Glomerular endothelial cell (primary cell): Measurements from ENCODE around the gene EPN3. TPM values are rescaled to one million over a fixed set of nuclear protein-coding genes. Genes with fewer than 3 reads are reported as not detected.
A peak's percentile ranks its signal among the peaks of the same experiment; 100 is the strongest.

Experiments
- DNase-seq: peaks from one replicate; pipeline ENCODE4 v3.0.0-alpha.2; 2011; ENCODE audit warnings: low read depth, low spot score; ENCODE audit errors: extremely low read depth
- total RNA-seq: library from RNA; depleted of rRNA; stranded (reverse); fragments of >200 nt; gene quantifications from 2 replicates; pipeline ENCODE4 v1.2.3, GENCODE V29; 2015

Gene EPN3
- total RNA-seq, 1 donor from 2014 or later, result 0.23 TPM

DNA sequence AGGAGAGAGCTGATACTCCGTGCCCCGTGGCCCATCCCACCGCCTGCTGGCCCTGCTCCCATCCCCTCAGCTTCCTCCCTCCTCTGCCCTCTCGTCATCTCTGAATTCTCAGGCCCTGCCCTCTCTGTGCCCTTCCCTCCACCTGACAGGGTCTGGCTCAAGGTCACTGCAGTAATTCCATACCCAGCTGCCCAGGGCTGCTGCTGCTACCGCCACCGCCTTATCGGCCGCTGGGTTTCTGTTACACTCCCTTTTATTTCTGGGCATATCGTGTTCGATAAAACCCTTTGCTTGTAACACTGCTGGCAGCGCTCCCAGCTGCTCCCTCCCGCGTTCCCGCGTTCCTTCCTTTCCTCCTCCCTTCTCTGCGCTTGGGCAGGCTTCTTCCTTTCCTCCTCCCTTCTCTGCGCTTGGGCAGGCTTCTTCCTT is 1.2 kb downstream of the EPN3 start:
- DNase-seq, result no peak

- no peak for DNase-seq
Measured at GRCh38 chr17:50534222-50534978, 1.9 kb downstream of the EPN3 start.

DNA sequence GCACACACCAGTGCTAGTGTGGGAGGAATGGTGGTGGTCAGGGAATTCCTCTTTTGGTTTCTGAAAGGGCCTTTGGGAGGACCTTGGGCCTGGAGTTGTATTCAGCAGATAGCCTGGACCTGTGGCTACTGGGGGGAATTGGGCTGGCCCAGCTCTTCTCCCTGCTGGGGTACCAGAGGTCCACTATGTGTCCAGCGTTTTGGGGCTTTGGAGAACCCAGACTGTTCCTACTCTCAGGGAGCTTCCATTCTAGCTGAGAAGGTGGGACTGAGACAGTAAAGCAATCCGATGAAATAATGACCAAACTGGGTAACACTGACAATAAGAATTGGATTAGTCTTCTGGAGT is 2.4 kb downstream of the EPN3 start:
- DNase-seq, result no peak

GRCh38 chr17:50535407-50535806 is 2.9 kb downstream of the EPN3 start:
- DNase-seq, result no peak

DNA sequence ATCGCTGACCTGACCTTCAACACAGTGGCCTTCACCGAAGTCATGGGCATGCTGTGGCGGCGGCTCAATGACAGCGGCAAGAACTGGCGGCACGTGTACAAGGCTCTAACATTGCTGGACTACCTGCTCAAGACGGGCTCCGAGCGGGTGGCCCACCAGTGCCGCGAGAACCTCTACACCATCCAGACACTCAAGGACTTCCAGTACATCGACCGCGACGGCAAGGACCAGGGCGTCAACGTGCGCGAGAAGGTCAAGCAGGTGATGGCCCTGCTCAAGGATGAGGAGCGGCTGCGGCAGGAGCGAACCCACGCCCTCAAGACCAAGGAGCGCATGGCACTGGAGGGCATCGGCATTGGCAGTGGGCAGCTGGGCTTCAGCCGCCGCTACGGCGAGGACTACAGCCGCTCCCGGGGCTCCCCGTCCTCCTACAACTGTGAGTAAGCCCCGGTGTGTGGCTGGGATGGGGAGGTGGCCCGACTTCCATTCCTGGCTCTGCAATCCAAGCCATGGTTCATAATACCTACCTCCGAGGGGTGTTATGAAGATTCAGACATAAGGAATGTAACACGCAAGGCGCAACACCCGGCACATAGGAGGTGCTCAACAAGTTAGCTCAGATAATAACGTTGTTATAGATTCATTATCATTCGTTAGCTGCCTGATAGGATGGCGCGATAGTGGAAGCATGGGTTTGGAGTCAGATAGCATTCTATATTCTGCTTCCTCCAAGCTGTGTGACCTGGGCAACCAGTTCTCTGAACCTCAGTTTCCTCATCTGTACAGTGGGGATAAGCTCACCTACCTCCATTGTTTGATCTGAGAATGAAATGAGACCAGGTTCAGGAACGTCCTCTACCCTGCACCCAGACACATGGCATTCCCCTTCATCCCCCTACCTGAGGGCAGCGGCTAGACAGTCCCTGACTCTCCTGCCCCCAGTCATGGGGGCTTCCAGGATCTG is 4.4 kb downstream of the EPN3 start:
- no peak for DNase-seq

- no peak for DNase-seq
Measured at GRCh38 chr17:50537721-50538548, 5.4 kb downstream of the EPN3 start.

- no peak for DNase-seq
Measured at GRCh38 chr17:50538549-50539410, 6.2 kb downstream of the EPN3 start.

- DNase-seq, result no peak
Measured at GRCh38 chr17:50539762-50540559, 7.4 kb downstream of the EPN3 start.

GRCh38 chr17:50540560-50541401 is 8.2 kb downstream of the EPN3 start:
- DNase-seq, result no peak

DNA sequence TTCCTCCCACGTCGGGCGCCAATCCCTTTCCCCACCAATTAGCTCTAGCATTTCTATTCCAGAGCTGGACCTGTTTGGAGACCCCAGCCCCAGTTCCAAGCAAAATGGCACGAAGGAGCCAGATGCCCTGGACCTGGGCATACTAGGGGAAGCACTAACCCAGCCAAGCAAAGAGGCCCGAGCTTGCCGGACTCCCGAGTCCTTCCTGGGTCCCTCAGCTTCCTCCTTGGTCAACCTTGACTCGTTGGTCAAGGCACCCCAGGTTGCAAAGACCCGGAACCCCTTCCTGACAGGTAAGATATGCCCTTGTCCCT is 8.8 kb downstream of the EPN3 start:
- DNase-seq, result no peak

DNA sequence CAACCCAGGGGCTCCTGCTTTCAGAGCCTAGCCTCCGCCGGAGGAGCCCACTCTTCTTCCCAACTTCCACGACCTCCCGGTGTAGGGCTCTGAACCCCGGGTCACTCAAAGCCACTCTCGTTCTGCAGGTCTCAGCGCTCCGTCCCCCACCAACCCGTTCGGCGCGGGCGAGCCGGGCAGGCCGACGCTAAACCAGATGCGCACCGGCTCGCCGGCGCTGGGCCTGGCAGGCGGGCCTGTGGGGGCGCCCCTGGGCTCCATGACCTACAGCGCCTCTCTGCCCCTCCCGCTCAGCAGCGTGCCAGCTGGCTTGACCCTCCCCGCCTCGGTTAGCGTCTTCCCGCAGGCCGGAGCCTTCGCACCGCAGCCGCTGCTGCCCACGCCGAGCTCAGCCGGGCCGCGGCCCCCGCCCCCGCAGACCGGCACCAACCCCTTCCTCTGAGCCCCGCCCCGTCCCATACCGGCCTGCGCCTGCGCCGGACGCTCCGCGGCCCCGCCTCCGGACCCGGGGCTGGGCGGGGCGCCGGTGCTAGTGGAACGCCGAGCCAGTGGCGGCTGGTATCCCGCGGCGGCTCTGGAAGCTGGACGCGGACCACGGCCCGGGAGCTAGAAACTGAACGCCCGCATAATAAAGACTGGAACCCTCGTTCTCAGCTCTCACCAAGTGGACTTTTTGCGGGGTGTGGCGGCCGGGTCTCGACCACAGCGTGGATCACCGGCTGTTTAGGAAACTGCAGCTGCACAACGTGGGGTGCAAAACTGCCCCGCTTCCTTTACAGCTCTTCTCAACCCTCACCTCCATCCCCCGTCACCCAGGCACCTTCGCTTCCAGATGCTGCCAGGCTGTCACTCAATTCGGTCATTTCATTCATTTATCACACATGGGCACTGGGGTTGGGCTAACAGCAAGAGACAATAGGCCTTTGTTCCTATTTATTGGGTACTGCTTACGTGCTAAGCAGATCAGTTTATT is 9.5 kb downstream of the EPN3 start:
- DNase-seq, result no peak

DNA sequence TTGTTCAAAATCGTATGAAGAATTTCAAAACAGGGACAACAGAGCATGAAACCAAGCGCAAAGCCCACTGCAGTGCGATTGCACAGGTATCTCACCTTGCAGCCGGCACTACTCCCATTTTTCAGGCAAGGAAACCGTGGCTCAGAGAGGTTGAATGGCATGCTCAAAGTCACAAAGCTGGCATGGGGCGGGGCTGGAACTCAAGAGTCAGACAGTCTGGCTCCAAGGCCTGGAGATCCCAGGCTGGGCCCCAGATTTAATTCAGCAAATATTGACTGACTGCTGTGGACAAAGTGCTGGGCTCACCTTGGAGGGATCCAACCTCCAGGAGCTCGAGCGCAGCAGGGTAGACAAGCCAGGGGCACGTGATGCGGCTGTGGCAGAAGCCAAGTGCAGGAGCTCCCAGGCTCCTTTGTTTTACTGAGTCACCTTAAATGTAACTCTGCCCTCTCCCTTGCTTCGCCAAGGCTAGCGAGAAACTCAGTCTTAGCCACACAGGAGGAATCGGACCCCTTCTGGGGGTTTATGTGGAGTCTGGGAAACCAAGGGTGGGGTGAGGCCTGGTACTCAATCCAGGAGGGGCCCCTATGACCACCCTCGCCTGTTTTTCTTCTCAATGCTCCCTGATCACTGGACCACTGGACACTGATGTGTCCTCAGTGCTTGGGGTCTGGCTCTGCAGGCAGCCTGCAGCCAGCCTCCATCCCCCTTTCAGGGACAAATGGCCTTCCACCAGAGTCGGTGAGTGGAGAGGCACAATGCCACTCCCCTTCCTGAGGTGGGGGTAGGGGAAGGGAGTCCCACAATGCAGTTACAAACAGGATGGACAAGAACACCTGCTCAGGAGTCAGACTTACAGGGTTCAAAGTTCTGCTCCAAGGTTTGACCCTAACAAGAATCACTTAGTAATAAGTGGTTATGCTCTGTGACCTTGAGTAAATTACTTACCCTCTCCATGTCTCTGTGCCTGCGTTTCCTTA is 10.6 kb downstream of the EPN3 start:
- DNase-seq, result no peak

DNA sequence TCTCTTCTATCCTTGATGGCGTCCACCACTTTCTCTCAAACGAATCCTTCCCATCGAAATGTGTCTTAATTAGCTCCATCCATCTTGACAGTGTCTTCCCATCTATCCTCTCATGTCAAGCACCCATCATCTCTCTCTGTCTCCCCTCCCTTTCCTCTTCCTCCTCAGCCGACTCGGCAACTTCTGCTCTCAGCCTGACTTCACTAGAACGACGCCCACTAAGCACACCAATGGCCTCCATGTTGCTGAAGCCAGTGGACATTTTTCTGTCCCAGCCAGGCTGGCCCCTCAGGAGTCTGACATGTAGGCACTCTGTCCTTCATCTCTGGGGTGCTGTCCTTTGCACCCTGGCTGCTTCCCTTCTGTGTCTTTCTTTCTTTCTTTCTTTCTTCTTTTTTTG is 12.0 kb downstream of the EPN3 start:
- DNase-seq, result no peak

GRCh38 chr17:50545311-50545710 is 12.8 kb downstream of the EPN3 start:
- DNase-seq, result no peak

DNA sequence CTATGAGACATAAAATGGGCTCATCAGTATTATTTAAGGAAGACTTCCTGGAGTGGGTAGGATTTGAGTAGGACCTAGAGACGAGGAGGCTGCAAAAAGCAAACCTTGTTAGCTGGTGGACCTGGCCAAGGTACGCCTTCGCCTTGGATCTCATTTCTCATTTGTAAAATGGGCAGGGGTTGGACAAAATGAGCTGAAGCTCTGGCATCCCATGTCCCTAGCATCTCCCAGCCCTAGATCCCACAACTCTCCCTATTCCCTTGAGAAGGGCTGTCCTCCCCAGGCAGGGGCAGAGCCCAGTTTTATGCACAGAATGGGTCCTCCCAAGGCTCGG is 14.1 kb downstream of the EPN3 start:
- DNase-seq, result no peak

GRCh38 chr17:50547035-50547735 is 14.7 kb downstream of the EPN3 start, which contains the start of gene SPATA20:
Gene SPATA20 (plus strand): TSS chr17:50547174. CDS start chr17:50547209, 35 bp downstream.
- peak; percentile 37 for DNase-seq
